ENCODE measurements around the gene DYDC1. TPM values are rescaled to one million over a fixed set of nuclear protein-coding genes. Genes with fewer than 3 reads are reported as not detected.

Gene DYDC1
- total and polyA plus RNA-seq, 2 donors (not counting 3 experiments of a cell fraction or from before 2014, with no cell fraction given): not detected

DNA sequence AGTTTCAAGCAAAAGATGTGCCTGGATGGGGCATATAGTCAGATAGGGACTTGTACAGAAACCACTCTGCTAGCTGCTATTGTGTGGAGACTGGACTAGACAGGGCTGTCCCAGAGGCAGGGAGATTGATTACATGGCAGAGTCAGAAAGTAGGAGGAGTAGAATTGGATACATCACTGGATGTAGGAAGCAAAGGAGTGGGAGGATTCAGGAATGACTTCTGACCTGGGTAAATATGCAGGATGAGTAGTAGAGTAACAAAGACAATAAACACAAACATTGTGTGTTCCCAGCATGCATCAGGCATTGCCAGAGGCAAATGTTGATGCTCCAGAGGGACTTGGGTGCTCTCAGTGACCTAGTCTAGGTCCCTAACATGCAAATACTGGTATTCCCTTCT, 36.2 kb downstream of the DYDC1 start:
- ChIA-PET POLR2A (no interaction called here), CTCF (no interaction called here)

More for the DNA sequence above, 36.2 kb downstream of the DYDC1 start:
- H3K27me3 ChIP-seq (ENCODE audit: control insufficient read depth in 2 of 2, insufficient read depth in 2 of 2, low read length in 2 of 2): peaks cover 5 to 7% of the 10 kb centered on the region in 2 experiments
- no peaks in the 10 kb centered on the region for H4K20me1 ChIP-seq (replicated peaks; ENCODE audit: control insufficient read depth, extremely low read depth, insufficient read depth, low read length)
- no TSS peak for BruUV-seq (replicated peaks)
- H3K27ac ChIP-seq (ENCODE audit: insufficient read depth, low read depth, low read length): no peak overlapping the region
- no peaks in the 10 kb centered on the region for H3K9me3 ChIP-seq (replicated peaks; ENCODE audit: control insufficient read depth, insufficient read depth, low read length)
- no peak for DNase-seq (ENCODE audit: low read depth, low spot score)
- H3K9me1 ChIP-seq (replicated peaks; ENCODE audit: control insufficient read depth, extremely low read depth, insufficient read depth, low read length): no peaks in the 10 kb centered on the region
- no peak for FAIRE-seq
- no peaks in the 10 kb centered on the region for H3K79me2 ChIP-seq (ENCODE audit: control insufficient read depth, insufficient read depth, low read length)
- TF ChIP-seq EZH2 (IDR thresholded peaks at IDR 0.05; ENCODE audit: borderline replicate concordance, low read depth, low read length, severe bottlenecking): no peak
- TF ChIP-seq POLR2AphosphoS5 (IDR thresholded peaks at IDR 0.05; ENCODE audit: insufficient read depth, low read depth, low read length): no peak
- no peak for TF ChIP-seq JUN (IDR thresholded peaks at IDR 0.05; ENCODE audit: borderline replicate concordance, insufficient read depth, insufficient read length, low read depth)
- TF ChIP-seq, protein P1, sequence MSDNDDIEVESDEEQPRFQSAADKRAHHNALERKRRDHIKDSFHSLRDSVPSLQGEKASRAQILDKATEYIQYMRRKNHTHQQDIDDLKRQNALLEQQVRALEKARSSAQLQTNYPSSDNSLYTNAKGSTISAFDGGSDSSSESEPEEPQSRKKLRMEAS (IDR thresholded peaks at IDR 0.05; ENCODE audit: insufficient read depth, insufficient read length): no peak
- TF ChIP-seq MYC (IDR thresholded peaks at IDR 0.05; ENCODE audit: low read depth, low read length): no peak
- no peak for TF ChIP-seq GATA2 (IDR thresholded peaks at IDR 0.05; ENCODE audit: insufficient read depth, insufficient read length, low read depth, low read length)
- TF ChIP-seq POLR2A (IDR thresholded peaks at IDR 0.05; ENCODE audit: low read depth, low read length): no peak
- TF ChIP-seq FOS (IDR thresholded peaks at IDR 0.05; ENCODE audit: borderline replicate concordance, insufficient read depth, low read length): no peak
- TF ChIP-seq, protein P2, sequence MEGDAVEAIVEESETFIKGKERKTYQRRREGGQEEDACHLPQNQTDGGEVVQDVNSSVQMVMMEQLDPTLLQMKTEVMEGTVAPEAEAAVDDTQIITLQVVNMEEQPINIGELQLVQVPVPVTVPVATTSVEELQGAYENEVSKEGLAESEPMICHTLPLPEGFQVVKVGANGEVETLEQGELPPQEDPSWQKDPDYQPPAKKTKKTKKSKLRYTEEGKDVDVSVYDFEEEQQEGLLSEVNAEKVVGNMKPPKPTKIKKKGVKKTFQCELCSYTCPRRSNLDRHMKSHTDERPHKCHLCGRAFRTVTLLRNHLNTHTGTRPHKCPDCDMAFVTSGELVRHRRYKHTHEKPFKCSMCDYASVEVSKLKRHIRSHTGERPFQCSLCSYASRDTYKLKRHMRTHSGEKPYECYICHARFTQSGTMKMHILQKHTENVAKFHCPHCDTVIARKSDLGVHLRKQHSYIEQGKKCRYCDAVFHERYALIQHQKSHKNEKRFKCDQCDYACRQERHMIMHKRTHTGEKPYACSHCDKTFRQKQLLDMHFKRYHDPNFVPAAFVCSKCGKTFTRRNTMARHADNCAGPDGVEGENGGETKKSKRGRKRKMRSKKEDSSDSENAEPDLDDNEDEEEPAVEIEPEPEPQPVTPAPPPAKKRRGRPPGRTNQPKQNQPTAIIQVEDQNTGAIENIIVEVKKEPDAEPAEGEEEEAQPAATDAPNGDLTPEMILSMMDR (IDR thresholded peaks at IDR 0.05; ENCODE audit: extremely low read depth in 1 of 2, insufficient read depth in 1 of 2, low read depth in 1 of 2, low read length in 2 of 2): no peak
- no peak overlapping the region for H3K4me2 ChIP-seq (ENCODE audit: insufficient read depth, low read length)
- no peaks in the 10 kb centered on the region for H3K36me3 ChIP-seq (ENCODE audit: control insufficient read depth in 2 of 2, extremely low read depth in 1 of 2, insufficient read depth in 2 of 2, low read length in 2 of 2)
- H3K9ac ChIP-seq (replicated peaks; ENCODE audit: extremely low read depth, insufficient read depth, low read length): no peak overlapping the region
- no peak overlapping the region for H2AFZ ChIP-seq (ENCODE audit: low read depth, low read length)
- intact Hi-C loops (cut with micrococcal nuclease) (no loop called here), dilution Hi-C loops (cut with MboI; ENCODE audit: extremely low pct_ligation_motif_present, low sequenced_read_pairs) (no loop called here)
- no peak overlapping the region for H3K4me3 ChIP-seq (replicated peaks in 1 of 3; ENCODE audit: insufficient read depth in 1 of 3, low read depth in 1 of 3, low read length in 3 of 3)
- no peaks in the 10 kb centered on the region for H3K4me1 ChIP-seq (ENCODE audit: control insufficient read depth, extremely low read depth, insufficient read depth, low read length)

All from endothelial cell of umbilical vein (primary cell).